ENCODE results near the gene ANKH.
"Not testable (repeated sequence)": the region's sequence is repeated elsewhere in the genome, so short reads cannot be mapped to it uniquely, and the experiment has no call there.

The ANKH gene

DNA sequence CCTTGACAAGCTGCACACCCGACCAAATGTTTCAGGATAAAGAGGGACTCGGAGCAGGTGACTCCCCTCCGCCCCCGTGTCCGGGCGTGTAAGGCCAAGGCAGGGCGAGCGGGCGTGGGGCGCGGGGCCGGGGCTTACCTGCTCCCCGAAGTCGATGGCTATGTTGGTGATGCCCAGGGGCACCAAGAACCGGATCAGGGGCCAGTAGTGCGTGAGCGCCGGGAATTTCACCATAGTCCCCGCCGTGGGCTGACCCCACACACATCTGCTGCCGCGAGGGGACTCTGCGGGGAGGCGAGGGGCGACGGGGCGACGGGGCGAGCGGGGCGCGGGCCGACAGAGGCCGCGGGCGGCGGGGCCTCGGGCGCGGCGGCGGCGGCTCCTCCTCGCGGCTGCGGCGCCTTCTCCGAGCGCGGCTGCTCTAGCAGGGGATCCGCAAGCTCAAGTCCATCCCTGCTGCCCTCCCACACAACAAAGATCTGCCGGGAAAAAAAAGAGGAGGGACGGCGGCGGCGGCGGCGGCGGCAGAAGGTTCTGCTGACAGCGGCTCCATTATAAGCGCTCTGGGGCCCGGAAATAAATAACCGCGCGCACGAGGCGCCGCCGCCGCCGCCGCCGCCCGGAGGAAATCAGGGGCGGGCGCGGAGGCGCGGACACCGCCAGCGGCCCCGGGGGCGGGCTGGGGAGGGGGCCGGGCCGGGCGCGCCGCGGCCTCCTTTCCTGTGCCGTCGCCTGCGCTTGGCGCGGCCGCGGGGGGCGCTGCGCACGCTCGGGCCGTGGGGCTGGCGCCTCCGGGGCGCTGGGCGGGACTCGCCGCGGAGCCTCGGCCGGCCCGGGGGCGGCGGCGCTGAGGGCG is at the start of gene ANKH:
ANKH (minus strand) TSS at position 565 of the 856 bp plus-strand sequence; CDS start at position 234, 331 bp downstream.
- DNase-seq = peak; percentile 91

DNA sequence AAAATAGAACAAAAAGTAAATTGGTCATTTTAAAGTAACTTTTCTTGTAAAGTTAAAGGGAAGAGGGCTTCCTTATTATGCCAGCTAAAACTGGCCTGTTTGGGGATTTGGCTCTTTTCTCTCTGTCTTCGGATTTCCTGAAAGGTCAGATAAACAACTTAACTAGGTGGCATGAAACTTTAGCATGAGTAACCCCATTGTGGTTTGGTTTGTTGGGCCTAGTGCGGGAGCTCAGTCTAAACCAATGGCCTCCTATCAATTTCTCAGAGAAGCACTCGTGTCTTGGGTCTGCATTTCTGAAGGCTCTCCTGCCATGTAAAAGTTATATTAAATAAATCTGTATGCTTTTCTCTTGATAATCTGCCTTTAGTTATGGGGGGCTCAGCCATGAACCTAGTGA is 48.5 kb upstream of the ANKH start:
- no peak for DNase-seq

- DNase-seq = not testable (repeated sequence)
Observed at GRCh38 chr5:14919106-14919505, 47.5 kb upstream of the ANKH start.

- no peak for DNase-seq
Observed at GRCh38 chr5:14917719-14918118, 46.1 kb upstream of the ANKH start.

DNA sequence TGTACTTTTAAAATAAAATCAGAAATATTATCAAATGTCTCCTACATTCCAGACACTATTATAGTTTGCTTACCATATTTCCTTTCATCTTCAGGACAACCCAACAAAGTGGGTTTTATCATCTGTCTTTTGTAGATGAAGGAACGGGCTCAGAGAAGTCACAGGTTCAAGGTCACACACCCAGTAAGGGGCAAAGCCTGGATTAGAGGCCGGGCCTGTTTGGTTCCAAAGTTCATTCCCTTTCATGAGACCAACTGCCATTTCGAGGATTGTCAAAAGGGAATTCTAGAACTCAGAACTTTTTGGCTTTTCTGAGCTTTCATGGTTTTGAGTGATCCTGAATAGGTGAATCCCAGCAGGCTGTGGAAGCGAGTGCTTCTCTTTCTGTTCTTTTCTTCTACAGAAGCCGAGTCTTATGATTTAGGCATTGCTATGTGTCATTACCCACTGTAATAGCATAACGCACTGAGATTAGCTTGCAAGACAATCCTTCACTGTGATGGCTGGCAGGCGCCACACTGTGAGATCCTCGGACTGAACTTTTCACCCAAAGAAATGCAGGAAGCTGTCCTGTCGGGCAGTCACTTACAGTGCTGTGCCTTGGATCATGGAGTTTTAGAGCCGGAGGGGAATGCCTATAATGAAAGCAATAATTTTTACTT is 43.8 kb upstream of the ANKH start:
- DNase-seq = no peak

DNA sequence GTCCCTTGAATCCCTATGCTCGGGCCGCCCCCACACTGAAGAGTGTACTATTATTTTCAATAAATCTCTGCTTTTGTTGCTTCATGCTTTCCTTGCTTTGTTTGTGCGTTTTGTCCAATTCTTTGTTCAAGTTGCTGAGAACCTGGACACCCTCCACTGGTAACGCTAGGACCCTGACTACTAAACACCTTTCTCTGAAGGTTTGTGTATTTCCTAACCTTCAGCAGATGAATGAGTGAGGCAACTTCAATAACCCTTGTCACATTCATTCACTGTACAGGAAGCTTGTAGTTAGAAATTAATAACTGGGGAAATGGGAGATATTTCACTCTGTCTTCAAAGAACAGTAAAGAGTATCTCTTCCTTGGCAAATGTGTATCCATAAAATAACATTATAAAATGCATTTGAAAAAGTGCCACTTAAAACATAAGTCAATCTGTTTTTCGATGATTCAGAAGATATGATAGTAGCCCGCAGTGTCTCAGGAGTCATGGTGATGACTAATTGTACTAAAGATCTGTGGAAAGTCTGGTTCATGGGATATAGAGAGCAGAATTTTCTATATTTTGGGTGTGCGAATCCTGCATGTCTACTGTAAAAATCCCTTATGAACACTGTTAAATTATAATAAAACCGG is 43.2 kb upstream of the ANKH start:
- no peak for DNase-seq

- DNase-seq = no peak
Observed at GRCh38 chr5:14914193-14914592, 42.6 kb upstream of the ANKH start.

GRCh38 chr5:14913096-14913495 is 41.5 kb upstream of the ANKH start:
- DNase-seq = no peak

GRCh38 chr5:14912206-14912605 is 40.6 kb upstream of the ANKH start:
- no peak for DNase-seq

GRCh38 chr5:14909369-14909768 is 37.8 kb upstream of the ANKH start:
- DNase-seq = no peak

DNA sequence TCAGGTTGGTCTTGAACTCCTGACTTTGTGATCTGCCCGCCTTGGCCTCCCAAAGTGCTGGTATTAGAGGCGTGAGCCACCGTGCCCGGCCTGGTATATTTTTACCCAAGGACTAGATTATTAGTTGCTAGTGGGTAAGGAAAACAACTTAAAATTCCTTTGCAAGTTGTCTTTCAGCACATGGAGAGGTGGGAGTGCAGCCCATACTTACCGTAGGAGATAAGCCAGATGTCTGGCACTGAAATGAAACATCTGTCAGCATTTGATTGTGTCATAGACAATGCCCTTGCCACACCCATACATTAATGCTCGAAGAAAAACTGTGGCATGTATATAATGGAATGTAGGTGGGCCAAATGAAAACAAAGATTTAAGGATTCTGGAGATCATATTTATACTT is 36.6 kb upstream of the ANKH start:
- DNase-seq = no peak

DNA sequence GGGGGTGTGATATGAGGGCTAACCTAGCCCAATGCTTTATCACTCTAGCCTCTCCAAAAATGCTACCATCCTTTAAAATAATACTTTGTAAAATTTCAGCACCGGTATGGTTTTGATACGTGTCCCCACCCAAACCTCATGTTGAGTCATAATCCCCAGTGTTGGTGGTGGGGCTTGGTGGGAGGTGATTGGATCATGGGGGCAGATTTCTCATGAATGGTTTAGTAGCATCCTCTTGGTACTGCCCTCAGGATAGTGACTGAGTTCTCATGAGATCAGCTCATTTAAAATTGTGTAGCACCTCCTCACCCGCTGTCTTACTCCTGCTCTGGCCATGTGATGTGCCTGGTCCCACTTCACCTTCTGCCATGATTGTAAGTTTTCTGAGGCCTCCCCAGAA is 35.0 kb upstream of the ANKH start:
- DNase-seq = no peak

DNA sequence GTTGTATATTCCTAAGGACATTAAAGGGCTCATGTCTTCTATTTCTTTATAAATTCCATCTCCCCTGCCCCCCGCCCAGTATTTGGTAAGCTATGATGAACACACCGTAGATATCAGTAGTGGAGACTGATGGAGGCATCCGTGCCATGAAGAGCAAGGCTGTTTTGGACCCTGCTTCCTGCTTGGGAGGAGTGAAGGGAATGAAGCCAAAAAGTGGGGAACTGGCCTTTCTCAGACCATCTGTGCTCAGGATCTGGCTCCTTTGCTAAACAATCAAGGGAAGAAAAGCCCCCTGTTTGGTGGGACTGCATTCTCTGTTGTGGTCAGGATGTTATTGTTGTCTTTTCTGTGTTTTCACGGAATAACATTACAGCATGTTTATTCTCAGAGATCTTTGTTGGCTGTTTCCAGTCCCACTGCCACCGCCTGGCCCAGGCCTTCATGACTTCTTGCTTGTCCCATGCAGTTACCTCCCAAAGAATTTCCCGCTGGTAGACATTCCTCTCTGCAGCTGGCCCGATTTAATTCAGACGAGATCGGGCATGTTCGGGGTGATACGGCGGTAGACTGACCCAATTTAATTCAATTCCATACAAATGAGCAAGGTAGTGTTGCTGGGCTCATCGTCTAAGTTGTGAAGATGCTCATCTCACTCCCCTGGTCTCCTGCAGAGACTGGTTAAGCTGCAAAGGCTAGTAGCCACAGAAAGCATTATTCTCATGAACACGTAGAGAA is 31.4 kb upstream of the ANKH start:
- no peak for DNase-seq

DNA sequence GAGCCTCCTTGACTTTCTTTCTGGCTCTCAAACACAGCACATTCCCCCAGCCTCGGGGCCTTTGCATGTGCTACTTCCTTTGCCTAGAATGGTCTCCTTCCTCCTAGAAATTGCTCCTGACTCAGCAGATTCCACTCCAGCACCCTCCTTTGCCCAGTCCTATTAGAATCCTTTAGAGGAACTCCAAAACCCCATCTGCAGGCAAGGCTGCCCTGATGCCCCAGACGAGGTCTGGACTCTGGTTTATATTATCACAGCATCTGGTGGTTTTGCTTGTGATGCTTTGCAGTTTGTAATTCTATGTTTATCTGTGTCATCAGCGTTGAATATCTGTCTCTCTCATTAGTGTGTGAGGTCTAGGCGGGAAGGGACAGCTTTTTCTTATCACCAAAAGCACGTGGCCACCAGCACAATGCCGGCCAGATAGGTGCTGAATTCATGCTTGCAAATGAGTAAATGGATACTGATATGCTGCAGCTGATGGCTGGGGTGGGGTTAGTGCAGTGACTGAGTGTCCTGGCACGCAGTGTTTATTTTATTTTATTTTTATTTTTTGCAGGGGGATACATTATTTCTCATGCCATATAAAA is 30.0 kb upstream of the ANKH start:
- no peak for DNase-seq

DNA sequence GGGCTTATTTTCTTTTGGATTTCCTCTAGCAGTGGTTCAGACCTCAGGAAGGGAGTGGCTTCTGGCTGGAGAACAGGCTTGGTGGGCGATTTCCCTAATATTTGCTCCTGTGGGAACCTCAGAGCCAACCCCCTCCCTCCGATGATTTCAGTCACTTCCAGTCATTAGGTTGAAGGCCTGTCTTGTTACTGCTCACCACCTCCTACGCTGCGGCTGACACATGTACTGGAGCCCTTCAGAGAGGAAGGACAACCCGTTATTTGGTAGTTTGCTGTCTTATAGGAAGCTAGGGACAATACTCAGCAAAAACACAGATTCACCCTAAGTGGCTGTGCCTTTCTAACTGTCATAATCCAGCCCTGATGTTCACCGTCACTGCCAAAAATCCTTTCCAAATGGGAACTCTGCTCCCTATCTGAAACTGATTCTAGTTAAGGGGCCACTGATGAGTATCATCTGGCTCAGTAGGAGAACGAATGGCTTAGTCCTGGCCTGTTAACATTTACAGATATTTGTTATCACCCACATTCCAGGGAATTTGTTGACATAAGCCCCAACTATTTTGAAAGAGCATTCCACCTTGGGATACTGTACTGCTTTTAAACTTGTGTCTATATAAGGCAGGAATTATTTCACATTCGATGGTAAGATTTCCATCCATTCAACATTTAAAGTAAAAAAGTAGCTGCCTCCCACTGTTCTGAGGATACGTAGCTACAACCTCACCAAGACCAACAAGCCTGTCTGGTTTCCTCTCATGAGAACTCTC is 29.3 kb upstream of the ANKH start:
- DNase-seq = no peak

- DNase-seq = no peak
Observed at GRCh38 chr5:14896131-14896530, 24.6 kb upstream of the ANKH start.

DNA sequence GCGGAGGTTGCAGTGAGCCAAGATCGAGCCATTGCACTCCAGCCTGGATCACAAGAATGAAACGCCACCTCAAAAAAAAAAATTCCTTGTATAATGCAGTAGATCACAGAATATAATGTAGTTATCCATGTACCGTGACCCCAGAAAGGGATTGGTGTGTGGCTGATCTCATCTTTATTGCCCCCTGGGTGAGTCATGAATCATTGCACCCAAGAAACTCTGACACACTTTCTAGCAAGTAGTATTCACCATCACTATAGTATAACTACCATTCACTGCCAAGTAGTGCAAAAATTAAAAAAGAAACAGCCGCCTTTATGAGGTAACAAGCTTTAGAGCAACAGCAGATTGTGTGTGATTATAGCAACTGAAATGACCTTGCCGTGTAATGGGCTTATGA is 23.7 kb upstream of the ANKH start:
- DNase-seq = no peak

DNA sequence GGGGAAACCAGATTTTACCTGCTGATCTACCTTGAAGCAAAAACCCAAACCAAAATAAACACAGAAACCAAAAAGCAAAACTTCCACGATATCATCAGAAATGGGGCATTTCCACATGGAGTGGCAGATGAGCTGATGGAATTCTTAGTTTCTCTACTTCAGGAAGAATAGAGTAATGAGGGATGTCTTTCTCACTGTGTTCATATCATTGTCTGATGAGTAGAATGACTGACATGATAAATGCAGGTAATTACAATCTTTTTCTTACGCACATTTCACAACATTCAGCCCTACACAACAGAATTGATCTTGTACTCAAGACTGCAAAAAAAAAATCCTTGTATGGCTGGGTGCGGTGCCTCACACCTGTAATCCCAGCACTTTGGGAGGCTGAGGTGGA is 23.2 kb upstream of the ANKH start:
- no peak for DNase-seq

- DNase-seq = no peak
Observed at GRCh38 chr5:14893381-14893780, 21.8 kb upstream of the ANKH start.

DNA sequence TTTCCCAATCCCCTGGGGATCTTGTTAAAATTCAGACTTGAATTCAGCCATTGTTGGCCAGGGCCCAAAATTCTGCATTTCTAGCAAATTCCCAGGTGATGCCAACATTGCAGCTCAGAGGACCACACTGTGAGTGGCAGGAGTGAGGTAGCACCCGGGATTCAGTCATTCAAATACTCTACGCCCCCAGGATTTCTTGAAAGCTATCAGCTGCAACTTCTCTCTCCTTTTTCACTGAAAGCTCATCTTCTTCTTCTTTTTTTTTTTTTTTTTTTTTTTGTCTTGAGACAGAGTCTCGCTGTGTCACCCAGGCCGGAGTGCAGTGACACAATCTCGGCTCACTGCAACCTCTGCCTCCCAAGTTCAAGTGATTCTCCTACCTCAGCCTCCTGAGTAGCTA is 19.3 kb upstream of the ANKH start:
- DNase-seq = no peak

GRCh38 chr5:14884062-14884612 is 12.6 kb upstream of the ANKH start:
- no peak for DNase-seq
